ENCODE results near the gene BIN2.
"Not testable (repeated sequence)": the region's sequence is repeated elsewhere in the genome, so short reads cannot be mapped to it uniquely, and the experiment has no call there.

BIN2 gene

DNA sequence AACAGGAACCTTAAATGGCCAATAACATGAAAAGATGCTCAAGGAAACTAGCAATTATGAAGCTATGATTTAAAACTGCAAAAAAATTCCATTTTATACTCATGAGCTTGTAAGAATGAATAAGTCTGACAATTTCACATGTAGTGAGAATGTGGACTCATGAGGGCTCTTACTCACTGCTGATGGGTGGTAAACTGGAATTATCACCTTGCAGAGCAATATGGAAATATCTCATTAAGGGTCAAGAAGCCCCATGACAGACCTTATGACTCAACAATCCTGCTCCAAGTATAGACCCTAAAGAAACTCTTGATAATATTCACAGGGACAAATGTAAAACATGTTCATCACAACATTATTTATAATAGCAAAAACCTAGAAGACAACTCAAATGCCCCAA lies 30.3 kb downstream of the BIN2 start:
- Histone ChIP-seq H3K27me3 (ENCODE audit: insufficient read depth, low read depth) (no peaks in the 10 kb centered on the region), H3K36me3 (ENCODE audit: insufficient read depth) (no peaks in the 10 kb centered on the region), H3K4me1 (ENCODE audit: low read depth, poor library complexity, severe bottlenecking) (no peaks in the 10 kb centered on the region), H2AFZ (ENCODE audit: low read depth) (no peak overlapping the region), H3K4me2 (no peak overlapping the region), H3K27ac (no peak overlapping the region), H3K4me3 (IDR thresholded peaks at IDR 0.05; ENCODE audit: insufficient read depth, low read depth, low read length) (no peak overlapping the region), H3K9ac (no peak overlapping the region), H3K79me2 (ENCODE audit: insufficient read depth, low read depth) (no peaks in the 10 kb centered on the region), H4K20me1 (ENCODE audit: insufficient read depth) (no peaks in the 10 kb centered on the region)
- TF ChIP-seq, protein P1, sequence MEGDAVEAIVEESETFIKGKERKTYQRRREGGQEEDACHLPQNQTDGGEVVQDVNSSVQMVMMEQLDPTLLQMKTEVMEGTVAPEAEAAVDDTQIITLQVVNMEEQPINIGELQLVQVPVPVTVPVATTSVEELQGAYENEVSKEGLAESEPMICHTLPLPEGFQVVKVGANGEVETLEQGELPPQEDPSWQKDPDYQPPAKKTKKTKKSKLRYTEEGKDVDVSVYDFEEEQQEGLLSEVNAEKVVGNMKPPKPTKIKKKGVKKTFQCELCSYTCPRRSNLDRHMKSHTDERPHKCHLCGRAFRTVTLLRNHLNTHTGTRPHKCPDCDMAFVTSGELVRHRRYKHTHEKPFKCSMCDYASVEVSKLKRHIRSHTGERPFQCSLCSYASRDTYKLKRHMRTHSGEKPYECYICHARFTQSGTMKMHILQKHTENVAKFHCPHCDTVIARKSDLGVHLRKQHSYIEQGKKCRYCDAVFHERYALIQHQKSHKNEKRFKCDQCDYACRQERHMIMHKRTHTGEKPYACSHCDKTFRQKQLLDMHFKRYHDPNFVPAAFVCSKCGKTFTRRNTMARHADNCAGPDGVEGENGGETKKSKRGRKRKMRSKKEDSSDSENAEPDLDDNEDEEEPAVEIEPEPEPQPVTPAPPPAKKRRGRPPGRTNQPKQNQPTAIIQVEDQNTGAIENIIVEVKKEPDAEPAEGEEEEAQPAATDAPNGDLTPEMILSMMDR (conservative IDR thresholded peaks at IDR 0.05; ENCODE audit: low read depth, low read length) = no peak

DNA sequence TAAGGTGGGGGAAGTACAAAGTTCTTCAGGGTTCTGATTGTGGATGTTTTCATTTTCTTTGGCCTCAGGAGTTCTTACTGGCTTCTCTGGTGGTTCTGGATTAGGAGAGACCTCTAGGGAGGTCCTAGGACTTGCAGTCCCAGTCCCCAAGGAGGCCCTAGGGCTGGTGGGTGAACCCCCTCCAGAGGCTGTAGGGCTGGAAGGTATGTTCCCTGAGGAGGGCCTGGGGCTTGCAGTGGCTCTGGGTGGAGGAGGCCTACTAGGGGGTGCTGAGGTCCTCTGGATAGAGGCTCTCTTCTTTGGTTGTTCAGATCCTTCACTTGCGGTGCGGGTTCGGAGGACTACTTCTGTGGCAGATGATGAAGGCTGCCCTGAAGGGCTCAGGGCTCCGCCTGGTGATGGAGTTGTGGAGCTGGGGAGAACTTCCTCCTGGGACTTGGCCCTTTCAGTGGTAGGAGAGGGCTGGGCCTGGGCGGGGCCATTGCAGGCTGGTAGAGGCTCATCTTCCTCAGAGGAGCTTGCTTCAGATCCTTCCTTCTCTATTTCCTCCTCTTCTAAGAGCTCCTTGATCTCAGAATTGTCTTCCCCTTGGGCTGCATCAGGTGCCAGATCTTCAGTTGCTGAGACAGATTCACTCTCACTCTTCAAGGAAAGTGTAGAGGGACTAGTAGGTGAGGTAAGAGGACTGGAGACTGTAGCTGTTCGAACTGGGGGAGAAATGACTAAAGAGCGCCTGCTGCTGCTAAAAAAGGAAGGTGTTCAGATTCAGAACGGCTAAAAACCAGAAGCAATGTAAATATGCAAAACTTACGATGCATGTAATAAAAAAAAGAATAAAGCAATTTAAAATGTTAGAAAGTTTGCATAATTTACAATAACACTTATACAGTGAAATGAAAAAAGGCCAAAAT lies 32.1 kb downstream of the BIN2 start:
- H3K4me2 ChIP-seq; H3K9ac ChIP-seq; H3K79me2 ChIP-seq (ENCODE audit: insufficient read depth, low read depth); H2AFZ ChIP-seq (ENCODE audit: low read depth); H4K20me1 ChIP-seq (ENCODE audit: insufficient read depth); H3K27me3 ChIP-seq (ENCODE audit: insufficient read depth, low read depth); H3K36me3 ChIP-seq (ENCODE audit: insufficient read depth); H3K27ac ChIP-seq; H3K4me3 ChIP-seq (IDR thresholded peaks at IDR 0.05; ENCODE audit: insufficient read depth, low read depth, low read length); H3K4me1 ChIP-seq (ENCODE audit: low read depth, poor library complexity, severe bottlenecking): not testable (repeated sequence)

DNA sequence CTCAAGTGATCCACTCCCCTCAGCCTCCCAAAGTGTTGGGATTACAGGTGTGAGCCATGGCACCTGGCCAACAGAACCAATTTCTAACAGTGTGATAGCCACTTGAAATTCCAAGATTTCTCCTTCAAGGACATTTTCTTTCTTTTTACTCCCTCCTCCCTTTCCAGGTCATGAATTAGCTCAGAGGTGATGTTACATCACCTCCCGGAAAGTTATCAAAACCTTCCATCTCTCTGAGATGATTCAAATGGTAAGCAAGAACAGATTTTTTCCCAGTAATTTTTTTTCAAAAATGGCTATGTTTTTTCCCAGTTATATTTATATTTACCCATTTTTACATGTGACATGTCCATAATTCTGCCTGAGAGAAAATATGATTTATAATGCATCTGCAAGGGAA lies 38.1 kb downstream of the BIN2 start:
- H3K4me3 ChIP-seq (IDR thresholded peaks at IDR 0.05; ENCODE audit: insufficient read depth, low read depth, low read length) = no peak overlapping the region
- H2AFZ ChIP-seq (ENCODE audit: low read depth) = no peak overlapping the region
- no peaks in the 10 kb centered on the region for H3K79me2 ChIP-seq (ENCODE audit: insufficient read depth, low read depth)
- no peaks in the 10 kb centered on the region for H4K20me1 ChIP-seq (ENCODE audit: insufficient read depth)
- no peaks in the 10 kb centered on the region for H3K27me3 ChIP-seq (ENCODE audit: insufficient read depth, low read depth)
- no peak overlapping the region for H3K9ac ChIP-seq
- TF ChIP-seq, protein P1 (conservative IDR thresholded peaks at IDR 0.05; ENCODE audit: low read depth, low read length) = no peak
- H3K27ac ChIP-seq = no peak overlapping the region
- H3K4me2 ChIP-seq = no peak overlapping the region
- no peaks in the 10 kb centered on the region for H3K4me1 ChIP-seq (ENCODE audit: low read depth, poor library complexity, severe bottlenecking)
- no peaks in the 10 kb centered on the region for H3K36me3 ChIP-seq (ENCODE audit: insufficient read depth)

DNA sequence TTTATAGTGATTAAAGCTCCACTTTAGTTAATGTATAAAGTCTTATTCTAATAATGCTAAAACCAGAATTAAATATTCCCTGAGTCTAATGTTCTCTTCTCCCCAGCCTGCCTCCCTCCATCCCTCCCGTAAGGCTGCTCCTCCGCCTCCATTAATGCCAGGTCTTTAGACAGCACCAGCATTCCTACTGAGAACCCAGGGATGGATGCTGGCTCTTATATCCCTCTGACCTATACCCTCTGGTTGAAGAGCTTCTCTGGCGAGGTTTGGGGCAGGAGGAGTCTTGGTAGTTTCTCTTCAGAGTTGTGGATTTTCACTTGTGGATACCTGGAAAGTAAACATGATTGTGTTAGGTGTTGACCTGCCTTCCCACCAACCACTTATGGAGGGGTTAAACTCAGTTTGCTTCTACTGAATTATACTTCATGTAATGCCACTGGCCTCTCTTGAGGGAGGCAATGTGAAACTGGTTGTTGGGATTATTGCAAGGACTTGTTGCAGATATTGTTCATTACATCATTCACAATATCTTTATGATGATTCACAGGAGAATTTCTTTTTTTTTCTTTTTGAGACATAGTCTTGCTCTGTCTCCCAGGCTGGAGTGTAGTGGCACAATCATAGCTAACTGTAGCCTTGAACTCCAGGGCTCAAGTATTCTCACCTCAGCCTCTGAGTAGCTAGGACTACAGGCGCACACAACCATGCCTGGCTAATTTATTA lies 42.6 kb downstream of the BIN2 start:
- Histone ChIP-seq H3K4me3 (IDR thresholded peaks at IDR 0.05; ENCODE audit: insufficient read depth, low read depth, low read length) (no peak overlapping the region), H3K27ac (no peak overlapping the region), H3K36me3 (ENCODE audit: insufficient read depth) (no peaks in the 10 kb centered on the region), H4K20me1 (ENCODE audit: insufficient read depth) (no peaks in the 10 kb centered on the region), H2AFZ (ENCODE audit: low read depth) (no peak overlapping the region), H3K4me1 (ENCODE audit: low read depth, poor library complexity, severe bottlenecking) (no peaks in the 10 kb centered on the region), H3K4me2 (no peak overlapping the region), H3K27me3 (ENCODE audit: insufficient read depth, low read depth) (no peaks in the 10 kb centered on the region), H3K9ac (no peak overlapping the region), H3K79me2 (ENCODE audit: insufficient read depth, low read depth) (no peaks in the 10 kb centered on the region)
- TF ChIP-seq, protein P1 (conservative IDR thresholded peaks at IDR 0.05; ENCODE audit: low read depth, low read length) = no peak
